Suprapubic skin (tissue), 4 donors: Measurements from ENCODE around the gene SOX13.

ENCODE experiments used
- EP300 ChIP-seq: sonication (generic); formaldehyde crosslinking; IDR thresholded peaks from one replicate; pipeline ENCODE4 v1.6.1; 2017; ENCODE audit warnings: antibody characterized with exemption
- POLR2A ChIP-seq, 2 donors: fragments of 450-650 bp; IDR thresholded peaks; one replicate each; pipeline ENCODE4 v1.6.1; 2017; ENCODE audit warnings: antibody characterized with exemption in 2 of 2, mild to moderate bottlenecking in 2 of 2, moderate library complexity in 2 of 2
- POLR2AphosphoS5 ChIP-seq, 3 donors: sonication (generic); formaldehyde crosslinking; IDR thresholded peaks; one replicate each; pipeline ENCODE4 v1.6.1; 2017; ENCODE audit warnings: antibody characterized with exemption in 3 of 3
- TF ChIP-seq, protein P1 (sequence below), 2 donors: fragments of 200-600 bp in 1 of 2; fragments of 450-650 bp in 1 of 2; sonication (generic) in 1 of 2; IDR thresholded peaks; one replicate each; pipeline ENCODE4 v1.5.1; 2016 to 2019; ENCODE audit warnings: antibody characterized with exemption in 2 of 2, mild to moderate bottlenecking in 1 of 2, moderate library complexity in 1 of 2

GRCh38 chr1:204150702-204151551 lies 78.0 kb downstream of the SOX13 start:
- TF ChIP-seq, protein P1, sequence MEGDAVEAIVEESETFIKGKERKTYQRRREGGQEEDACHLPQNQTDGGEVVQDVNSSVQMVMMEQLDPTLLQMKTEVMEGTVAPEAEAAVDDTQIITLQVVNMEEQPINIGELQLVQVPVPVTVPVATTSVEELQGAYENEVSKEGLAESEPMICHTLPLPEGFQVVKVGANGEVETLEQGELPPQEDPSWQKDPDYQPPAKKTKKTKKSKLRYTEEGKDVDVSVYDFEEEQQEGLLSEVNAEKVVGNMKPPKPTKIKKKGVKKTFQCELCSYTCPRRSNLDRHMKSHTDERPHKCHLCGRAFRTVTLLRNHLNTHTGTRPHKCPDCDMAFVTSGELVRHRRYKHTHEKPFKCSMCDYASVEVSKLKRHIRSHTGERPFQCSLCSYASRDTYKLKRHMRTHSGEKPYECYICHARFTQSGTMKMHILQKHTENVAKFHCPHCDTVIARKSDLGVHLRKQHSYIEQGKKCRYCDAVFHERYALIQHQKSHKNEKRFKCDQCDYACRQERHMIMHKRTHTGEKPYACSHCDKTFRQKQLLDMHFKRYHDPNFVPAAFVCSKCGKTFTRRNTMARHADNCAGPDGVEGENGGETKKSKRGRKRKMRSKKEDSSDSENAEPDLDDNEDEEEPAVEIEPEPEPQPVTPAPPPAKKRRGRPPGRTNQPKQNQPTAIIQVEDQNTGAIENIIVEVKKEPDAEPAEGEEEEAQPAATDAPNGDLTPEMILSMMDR (IDR thresholded peaks at IDR 0.05), result no peak
- TF ChIP-seq EP300 (no peak), POLR2A (IDR thresholded peaks at IDR 0.05) (no peak), POLR2AphosphoS5 (IDR thresholded peaks at IDR 0.05) (peak in 1 of 3 donors; percentile 7)
